ENCODE results near the gene PCBP2.

Gene PCBP2

DNA sequence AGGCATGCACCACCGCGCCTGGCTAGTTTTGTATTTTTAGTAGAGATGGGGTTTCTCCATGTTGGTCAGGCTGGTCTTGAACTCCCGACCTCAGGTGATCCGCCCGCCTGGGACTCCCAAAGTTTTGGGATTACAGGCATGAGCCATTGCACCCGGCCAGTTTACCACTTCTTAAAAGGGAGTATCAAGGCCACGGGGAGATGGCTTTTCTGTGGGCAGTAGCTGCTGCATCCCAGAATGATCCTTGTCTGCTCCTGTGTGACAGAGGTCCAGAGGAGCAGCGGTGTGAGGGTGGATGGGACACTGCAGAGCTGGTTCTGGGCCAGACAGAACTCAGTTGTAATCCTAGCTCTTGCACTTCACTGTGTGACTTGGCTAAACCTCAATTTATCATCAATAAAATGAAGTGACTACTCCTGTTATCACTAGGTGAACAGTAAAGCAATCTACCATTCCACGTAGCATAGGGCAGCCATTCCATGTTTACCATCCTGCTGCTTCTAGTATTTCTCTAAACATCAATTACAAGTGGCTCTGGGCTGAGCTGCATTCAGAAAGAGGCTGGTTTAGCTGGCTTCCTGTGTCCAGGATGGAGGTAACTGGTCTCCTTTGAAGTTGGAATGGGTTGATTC is 58.4 kb downstream of the PCBP2 start:
- DNase-seq: no peak

DNA sequence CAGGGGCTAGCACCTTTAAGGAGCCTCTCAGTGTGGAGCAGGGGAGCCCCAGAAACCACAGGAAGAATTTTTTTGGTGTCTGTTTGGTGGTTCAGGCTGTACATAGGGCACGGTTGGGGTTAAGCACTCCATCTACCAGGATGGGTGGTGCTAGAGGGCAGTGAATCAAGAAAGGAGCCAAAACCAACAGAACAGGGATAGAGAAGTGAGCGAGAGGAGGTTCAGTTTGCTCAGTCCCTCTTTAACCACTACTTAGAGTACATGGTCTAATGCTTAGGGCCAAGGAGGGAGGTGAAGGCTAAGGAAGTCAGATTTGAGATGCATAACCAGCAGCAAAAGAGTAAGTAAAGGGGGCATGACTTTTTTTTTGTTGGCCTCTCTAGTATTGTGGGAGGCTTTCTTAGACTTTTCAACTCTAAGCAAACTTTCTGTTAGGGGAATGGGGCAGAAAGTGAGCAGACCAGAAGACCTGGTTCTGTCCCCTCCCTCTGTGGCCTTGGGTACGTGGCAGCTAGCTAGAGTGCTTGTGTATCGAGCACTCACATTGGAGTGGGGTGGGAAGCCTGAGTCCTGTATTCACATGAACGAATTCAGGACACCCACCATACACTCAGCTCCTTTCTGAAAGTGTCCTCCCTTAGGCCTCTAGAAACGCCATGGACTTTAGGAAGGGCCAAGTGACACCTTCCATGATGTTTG is 62.0 kb downstream of the PCBP2 start:
- no peak for DNase-seq

DNA sequence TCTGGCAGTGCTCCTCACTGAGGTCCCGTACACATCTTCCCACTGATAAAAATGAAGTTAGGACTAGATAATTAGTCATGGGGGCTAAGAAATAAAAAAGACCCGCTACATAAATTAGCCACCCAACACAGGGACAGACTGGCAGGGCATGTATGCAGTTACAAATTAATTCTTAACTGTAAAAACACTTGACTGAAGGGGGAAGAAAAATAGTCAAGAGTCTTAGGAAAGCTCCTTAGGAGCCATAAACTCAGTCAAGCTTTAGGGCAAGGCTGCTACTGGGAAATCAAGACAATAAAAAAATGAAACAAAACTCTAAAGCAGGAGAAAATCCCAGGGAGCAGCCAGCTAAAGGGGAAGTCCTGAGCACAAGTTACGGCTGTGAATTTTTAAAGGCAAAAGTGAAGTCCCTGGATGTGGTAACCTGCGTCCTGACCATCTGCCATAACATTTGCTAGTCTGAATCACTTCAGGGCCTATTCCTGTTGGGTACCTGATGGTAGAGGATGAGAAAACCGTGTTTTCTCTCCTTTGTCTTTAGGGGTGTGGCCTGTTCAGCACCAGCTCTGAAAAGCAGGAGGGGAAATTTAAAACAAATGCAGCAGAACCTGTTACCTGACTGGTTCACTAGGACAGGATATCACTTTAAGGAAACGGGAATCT is 62.9 kb downstream of the PCBP2 start:
- DNase-seq: no peak

DNA sequence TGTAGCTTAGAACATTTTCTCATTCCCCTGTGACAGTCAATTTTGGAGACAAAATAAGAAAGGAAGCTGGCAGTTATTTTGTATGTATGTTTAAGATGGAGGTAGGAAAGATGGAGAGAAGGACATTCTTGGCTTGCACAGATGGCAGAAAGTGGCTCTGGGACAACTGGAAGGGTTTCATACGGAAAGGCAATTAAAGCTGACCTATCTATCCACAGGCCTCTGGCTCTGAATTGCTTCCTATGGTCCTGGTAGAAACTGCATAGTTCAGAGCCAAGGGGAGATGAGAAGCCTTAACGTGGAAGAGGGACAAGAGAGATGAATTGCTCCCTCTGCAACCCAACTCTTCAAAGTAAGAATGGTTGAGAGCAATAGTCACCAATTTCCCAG is 63.4 kb downstream of the PCBP2 start:
- DNase-seq: no peak

DNA sequence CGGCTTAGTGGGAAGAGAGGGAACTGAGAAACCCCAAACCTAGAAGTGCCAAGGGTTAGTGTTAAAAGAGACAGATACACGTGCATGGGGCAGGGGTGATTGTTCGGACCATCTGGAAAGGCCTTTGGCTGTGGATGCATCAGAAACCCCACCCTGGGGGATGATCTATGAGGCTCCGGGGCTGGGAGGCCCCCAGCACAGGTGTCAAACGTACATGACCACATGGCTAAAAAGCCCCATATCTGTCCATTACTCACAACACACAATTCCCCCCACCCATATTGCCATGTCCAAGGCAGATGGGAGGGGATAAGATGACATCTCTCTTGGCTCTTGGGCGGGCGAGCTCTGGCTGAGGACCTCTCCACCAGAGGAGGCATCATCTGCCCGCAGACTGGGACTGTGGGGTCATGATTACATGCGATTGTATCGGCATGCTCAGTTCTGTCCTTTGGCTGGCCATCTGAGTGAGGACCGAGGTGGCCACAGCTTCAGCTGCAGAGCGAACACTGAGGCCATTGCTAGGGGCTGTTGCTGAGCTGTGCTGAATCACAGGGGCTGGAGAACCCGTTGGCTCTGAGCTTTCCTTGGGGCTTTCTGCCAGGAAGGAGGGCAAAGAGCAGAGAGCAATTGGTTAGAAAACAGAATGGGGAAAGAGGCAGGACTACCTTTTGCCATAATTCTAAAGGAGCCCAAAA is 65.0 kb downstream of the PCBP2 start:
- DNase-seq: no peak

DNA sequence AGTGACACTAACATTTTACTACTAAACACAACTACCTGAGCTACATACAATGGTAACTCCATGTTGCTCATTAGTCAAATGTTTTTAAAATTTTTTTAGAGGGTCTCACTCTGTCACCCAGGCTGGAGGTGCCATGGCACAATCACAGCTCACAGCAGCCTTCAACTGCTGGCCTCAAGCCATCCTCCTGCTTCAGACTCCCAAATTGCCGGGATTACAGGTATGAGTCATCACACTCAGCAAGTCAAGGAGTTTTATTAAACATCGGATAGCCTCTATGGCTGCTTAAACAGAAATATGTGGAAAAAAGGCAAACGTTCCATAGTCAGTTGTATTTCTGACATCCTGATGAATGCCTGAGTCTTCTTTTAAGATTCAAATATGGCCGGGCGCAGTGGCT is 66.5 kb downstream of the PCBP2 start:
- no peak for DNase-seq

DNA sequence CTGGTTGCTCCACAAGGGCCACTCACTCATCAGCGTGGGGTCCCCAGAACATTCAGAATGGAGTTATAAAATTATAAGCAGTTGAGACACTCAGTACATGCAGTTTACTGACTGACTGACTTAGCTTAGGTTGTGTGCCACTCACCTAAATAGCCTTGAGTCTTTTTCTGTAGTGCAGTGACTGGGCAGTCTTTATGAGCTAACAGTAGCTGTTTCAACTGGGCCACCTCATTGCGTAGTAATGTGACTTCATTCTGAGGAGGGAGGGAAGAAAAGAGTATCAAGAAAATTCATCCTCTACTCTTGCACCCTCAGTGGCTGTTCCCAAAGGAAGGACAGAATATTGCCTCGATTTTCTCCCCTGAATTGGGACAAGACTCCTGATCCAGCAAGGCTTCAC is 71.2 kb downstream of the PCBP2 start:
- no peak for DNase-seq

DNA sequence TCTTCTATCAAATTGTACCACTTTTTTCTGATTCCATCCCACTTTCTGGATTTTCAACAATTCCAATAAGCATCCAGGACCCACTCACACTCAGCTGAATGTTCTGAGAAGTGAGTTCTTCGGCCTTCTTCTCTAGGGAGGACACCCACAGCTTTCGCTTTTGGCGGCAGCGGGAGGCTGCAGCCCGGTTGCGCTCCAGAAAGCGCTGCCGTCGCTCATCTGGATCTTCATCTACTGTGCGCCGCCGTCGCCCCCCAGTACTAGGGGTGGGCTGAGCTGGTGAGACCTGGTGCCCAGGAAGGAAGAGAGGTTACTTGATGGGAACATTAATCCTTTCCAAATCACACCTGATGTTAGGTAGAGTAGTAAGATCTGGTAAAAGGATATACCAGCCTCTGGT is 72.6 kb downstream of the PCBP2 start:
- DNase-seq: no peak

DNA sequence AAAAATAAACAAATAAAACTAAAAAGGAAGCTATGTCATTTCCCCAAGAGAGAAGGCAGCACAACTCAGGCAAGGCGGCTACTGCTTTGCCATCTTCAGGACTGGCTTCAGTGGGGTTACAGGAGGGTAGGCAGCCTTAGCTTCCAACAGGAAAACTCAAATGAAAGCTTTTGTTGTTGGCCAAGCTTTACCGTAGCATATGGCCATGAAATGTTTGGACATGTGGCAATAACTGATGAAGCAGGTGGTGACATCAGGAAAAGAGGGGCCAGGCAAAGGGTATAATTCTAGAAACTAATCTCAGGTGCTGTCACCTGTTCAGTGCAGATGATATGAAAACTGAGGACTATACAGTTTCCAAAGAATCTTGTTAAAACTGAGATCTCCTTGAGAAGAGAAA is 78.2 kb downstream of the PCBP2 start:
- no peak for DNase-seq

Data from midbrain (tissue), 1 donor.